A549 (cell line): ENCODE data around the gene DDB1.

Source experiments
- CTCF ChIP-seq: fragments of >200 bp; sonication (Bioruptor Twin); formaldehyde crosslinking; IDR thresholded peaks from 3 replicates; pipeline ENCODE4 v1.5.1; 2016
- GATA3 ChIP-seq: IDR thresholded peaks from 2 replicates; pipeline ENCODE4 v1.6.1; 2012; ENCODE audit warnings: borderline replicate concordance
- HOXA7 ChIP-seq: fragments of 250-450 bp; sonication (Bioruptor Pico); IDR thresholded peaks from 2 replicates; pipeline ENCODE4 v1.5.0; 2020; ENCODE audit warnings: mild to moderate bottlenecking, moderate library complexity
- MAX ChIP-seq: IDR thresholded peaks from 2 replicates; pipeline ENCODE4 v1.6.1; 2012
- NFE2L2 ChIP-seq: fragments of 150-350 bp; conservative IDR thresholded peaks from 2 replicates; pipeline ENCODE4 v1.6.1; 2014; ENCODE audit warnings: low read length
- PBX3 ChIP-seq: IDR thresholded peaks from 2 replicates; pipeline ENCODE4 v1.6.1; 2012
- PHF8 ChIP-seq: fragments of 200-600 bp; sonication (generic); IDR thresholded peaks from 2 replicates; pipeline ENCODE4 v1.6.1; 2016; ENCODE audit warnings: low read depth, mild to moderate bottlenecking, antibody characterized with exemption, moderate library complexity, borderline replicate concordance
- POLR2A ChIP-seq: IDR thresholded peaks from 2 replicates; pipeline ENCODE4 v1.6.1; 2012; ENCODE audit warnings: mild to moderate bottlenecking, low read length
- RAD21 ChIP-seq, 2 experiments: fragments of >200 bp in 1 of 2; sonication (Bioruptor Twin) in 1 of 2; formaldehyde crosslinking in 1 of 2; IDR thresholded peaks in 1 of 2; conservative IDR thresholded peaks in 1 of 2; 2 replicates in 1 of 2; 3 replicates in 1 of 2; pipeline ENCODE4 v1.6.1; 2012 to 2018; ENCODE audit warnings: inconsistent platforms in 1 of 2
- TP53 ChIP-seq: fragments of 250-450 bp; sonication (Bioruptor Pico); IDR thresholded peaks from 2 replicates; pipeline ENCODE4 v1.5.0; 2021; ENCODE audit warnings: mild to moderate bottlenecking, moderate library complexity

GRCh38 chr11:61292356-61292755 lies 40.5 kb downstream of the DDB1 start:
- TF ChIP-seq PHF8 (no peak), HOXA7 (CRISPR knock-in tag) (no peak), CTCF (no peak), POLR2A (no peak), MAX (no peak), GATA3 (no peak), PBX3 (no peak), RAD21 (conservative IDR thresholded peaks at IDR 0.05 in 1 of 2, IDR thresholded peaks at IDR 0.05 in 1 of 2) (no peak), TP53 (CRISPR knock-in tag) (no peak), NFE2L2 (no peak)
